LNCAP (cell line): ENCODE data around the gene FHOD3.

ENCODE experiments used
- TF ChIP-seq, protein P1 (sequence below): fragments of 450-650 bp; IDR thresholded peaks from 2 replicates; pipeline ENCODE4 v1.5.1; 2017; ENCODE audit warnings: mild to moderate bottlenecking

Gene FHOD3

DNA sequence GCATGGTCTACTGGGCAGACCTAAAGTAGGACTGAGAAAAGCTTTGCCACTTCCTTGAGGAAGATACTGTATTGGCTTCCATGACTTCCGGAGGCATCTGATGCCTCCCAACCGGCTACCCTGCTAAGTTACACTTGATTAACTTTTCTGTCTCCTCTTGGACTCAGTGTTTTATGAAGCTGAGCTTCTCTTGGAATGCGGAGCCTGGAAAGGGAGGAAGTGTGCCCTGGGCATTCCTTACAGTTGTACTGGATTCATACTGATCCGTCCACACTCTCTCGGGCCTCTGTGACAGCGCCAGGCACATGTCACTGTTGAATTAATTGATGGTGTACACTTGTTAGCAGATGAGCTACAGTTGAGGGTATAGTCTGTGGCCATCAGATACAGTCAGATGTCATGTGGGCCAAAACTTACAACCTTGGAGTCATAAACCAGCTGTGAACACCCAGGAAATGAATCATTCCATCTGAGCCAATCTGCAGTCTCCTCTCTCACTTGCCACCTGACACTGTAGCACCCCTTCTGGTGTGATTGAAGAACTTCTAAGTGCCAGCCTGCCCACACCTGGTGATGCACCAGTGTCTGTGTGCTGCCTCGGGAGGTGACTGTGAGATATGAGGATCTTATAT lies 122.5 kb downstream of the FHOD3 start:
- TF ChIP-seq, protein P1, sequence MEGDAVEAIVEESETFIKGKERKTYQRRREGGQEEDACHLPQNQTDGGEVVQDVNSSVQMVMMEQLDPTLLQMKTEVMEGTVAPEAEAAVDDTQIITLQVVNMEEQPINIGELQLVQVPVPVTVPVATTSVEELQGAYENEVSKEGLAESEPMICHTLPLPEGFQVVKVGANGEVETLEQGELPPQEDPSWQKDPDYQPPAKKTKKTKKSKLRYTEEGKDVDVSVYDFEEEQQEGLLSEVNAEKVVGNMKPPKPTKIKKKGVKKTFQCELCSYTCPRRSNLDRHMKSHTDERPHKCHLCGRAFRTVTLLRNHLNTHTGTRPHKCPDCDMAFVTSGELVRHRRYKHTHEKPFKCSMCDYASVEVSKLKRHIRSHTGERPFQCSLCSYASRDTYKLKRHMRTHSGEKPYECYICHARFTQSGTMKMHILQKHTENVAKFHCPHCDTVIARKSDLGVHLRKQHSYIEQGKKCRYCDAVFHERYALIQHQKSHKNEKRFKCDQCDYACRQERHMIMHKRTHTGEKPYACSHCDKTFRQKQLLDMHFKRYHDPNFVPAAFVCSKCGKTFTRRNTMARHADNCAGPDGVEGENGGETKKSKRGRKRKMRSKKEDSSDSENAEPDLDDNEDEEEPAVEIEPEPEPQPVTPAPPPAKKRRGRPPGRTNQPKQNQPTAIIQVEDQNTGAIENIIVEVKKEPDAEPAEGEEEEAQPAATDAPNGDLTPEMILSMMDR, result no peak

DNA sequence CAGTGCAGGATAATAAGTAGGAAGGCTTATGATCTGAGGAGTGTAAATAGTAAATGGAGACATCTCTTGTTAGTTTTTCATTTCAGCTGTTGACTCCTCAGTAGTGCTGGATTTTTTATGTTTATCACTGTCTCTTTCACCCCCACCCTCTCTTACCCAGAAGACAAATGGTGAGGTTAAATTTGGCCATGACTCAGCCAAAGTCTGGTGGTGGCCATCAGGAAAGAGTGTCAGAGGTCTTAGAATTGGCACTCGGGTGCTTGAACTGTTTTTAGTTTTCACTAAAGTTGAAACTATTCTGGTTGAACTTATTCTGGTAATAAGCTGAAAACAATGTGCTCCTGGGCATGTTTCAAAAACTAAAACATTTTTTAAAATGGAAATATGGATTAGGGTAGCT lies 123.3 kb downstream of the FHOD3 start:
- TF ChIP-seq, protein P1, result no peak

DNA sequence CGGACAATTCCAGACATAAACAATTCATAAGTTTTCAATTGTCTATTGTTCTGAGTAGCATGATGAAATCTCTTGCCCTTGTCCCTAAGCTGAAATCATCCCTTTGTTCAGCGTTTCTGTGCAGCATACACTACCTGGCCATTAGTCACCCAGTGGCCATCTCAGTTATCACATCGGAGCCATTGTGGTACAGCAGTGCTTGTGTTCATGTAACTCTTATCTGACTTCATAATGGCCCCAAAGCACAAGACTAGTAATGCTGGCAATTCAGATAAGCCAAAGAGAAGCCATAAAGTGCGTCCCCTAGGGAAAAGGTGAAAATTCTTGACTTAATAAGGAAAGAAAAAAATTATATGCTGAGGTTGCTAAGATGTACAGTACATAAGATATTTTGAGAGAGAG lies 127.2 kb downstream of the FHOD3 start:
- TF ChIP-seq, protein P1, result no peak

DNA sequence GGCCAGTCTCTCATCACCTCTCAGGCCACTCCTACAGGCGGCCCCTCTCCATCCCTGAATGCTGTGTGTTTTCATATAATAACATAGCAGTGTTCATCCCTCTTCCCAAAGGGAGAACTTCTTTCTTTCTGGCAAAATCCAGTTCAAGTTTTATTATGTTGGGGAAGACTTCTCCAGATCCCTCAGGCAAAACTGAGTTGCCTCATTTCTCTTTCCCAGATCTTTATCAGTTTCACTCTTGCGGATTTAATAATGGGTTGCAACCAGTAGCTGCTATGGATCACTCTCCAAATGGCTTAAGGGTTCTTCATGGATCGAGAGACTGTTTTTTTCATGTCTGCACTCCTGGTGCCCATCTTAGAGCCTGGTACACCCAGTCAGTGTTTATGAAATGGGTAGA lies 129.9 kb downstream of the FHOD3 start:
- TF ChIP-seq, protein P1, result no peak

DNA sequence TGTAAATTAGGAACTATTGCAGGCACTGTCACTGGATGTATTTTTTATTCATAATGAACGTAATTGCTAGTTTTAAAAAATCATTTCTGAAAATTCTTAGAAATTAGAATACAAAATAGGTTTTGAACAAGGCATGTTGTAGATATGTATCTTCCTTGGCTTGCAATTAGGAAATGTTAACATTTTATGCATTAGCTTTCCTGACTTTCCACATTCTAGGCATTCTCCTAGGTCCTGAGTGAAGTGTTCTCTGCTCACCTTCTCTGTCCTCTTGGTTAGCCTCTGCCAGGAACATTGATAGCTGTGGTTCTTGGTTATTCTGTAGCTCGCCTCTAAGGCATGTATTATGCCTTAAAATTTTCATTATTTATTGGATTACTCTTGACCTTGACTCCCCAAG lies 130.3 kb downstream of the FHOD3 start:
- TF ChIP-seq, protein P1, result no peak

DNA sequence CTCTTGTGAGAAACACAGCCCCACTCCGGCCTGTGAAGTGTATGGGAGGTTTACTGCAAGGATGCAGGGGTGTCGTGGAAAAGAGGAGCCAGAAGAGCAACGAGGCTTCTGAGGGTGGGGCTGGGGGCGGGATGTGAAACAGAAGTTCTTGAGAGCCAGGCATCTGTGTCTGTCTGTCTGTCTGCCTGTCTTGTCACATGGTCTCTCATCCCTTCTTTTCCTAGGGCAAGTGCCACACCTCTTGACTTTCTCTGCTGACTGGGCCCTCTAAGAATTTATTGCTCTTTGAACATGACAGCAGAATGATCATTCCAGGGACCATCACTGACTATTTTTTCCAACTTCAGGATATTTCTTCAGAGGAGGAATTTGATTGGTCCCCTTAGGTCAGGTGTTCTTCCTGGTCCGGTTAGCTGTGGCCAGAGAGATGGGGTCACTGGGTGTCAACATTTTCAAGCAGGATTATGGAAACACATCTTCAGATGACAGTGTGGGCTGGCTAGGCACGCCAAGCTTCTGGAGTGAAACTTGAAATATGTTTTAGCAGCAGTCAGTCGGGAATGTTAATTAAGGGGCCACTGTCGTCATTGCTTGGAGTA lies 131.0 kb downstream of the FHOD3 start:
- TF ChIP-seq, protein P1, result no peak

DNA sequence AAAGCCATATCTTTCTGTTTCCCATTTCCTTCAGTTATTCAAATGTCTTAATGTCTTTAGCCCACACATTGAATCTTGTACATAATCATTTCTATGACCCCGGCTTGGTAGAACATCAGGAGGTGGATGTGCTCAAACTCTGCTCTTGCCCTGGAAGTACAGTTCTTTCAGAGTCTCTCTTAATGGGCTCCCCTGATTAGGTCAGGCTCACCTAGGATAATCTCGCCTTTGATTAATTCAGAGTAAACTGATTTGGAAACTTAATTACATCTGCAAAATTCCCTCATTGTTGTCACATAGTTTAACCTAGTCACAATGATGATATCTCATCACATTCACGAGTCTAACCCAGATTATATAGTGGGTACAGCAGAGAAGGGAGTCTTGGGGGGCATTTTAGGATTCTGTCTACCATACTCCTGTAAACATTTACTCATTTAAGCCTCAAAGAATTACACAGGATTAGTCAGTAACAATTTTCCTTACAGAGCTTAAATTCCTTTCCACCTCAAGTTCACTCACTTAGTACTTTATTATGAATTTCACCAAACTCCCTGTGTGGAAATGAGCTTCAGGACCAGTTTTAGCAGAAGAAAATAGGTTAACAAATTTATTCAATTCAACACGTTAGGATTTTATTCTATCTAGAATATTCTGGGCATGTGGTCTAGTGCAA lies 135.5 kb downstream of the FHOD3 start:
- TF ChIP-seq, protein P1, result no peak
